Breast epithelium (tissue), 4 donors: Measurements from ENCODE around the gene RMND5B. TPM values are rescaled to one million over a fixed set of nuclear protein-coding genes. Genes with fewer than 3 reads are reported as not detected.
"Not testable (repeated sequence)": the region's sequence is repeated elsewhere in the genome, so short reads cannot be mapped to it uniquely, and the experiment has no call there.

Experiments
- DNase-seq, 2 donors: peaks; one replicate each; pipeline ENCODE4 v3.0.0-alpha.2; 2019; ENCODE audit warnings: low spot score in 2 of 2
- H3K27ac ChIP-seq, 2 donors: fragments of 200-600 bp; sonication (generic) in 1 of 2; one replicate each; pipeline ENCODE4 v1.5.1; 2016 to 2019; ENCODE audit warnings: mild to moderate bottlenecking in 1 of 2
- H3K27me3 ChIP-seq, 2 donors: fragments of 200-600 bp; sonication (generic) in 1 of 2; one replicate each; pipeline versions ENCODE4 v1.5.1 to v1.6.0; 2017 to 2019; ENCODE audit warnings: control low read depth in 1 of 2, mild to moderate bottlenecking in 1 of 2
- H3K36me3 ChIP-seq: fragments of 200-600 bp; one replicate; pipeline ENCODE4 v1.5.1; 2019
- H3K4me1 ChIP-seq, 2 donors: fragments of 200-600 bp; sonication (generic); one replicate each; pipeline ENCODE4 v1.5.1; 2016 to 2019; ENCODE audit warnings: control low read depth in 1 of 2
- H3K4me3 ChIP-seq, 3 donors: fragments of 200-600 bp; sonication (generic); 1 replicate in 2 of 3; 2 replicates in 1 of 3; pipeline ENCODE4 v1.5.1; 2016 to 2019; ENCODE audit warnings: mild to moderate bottlenecking in 3 of 3, moderate library complexity in 2 of 3
- H3K9me3 ChIP-seq, 2 donors: fragments of 200-600 bp; sonication (generic) in 1 of 2; one replicate each; pipeline ENCODE4 v1.5.1; 2016 to 2019; ENCODE audit warnings: control low read depth in 1 of 2
- POLR2A ChIP-seq: fragments of 450-650 bp; IDR thresholded peaks from one replicate; pipeline ENCODE4 v1.6.1; 2016; ENCODE audit warnings: antibody characterized with exemption, mild to moderate bottlenecking, moderate library complexity
- POLR2AphosphoS5 ChIP-seq, 3 donors: sonication (generic); formaldehyde crosslinking; IDR thresholded peaks; one replicate each; pipeline ENCODE4 v1.6.1; 2017; ENCODE audit warnings: antibody characterized with exemption in 3 of 3
- intact Hi-C: fragments of 100-400 bp; cut with DNase I; formaldehyde crosslinking; loops from one replicate; pipeline ENCODE4 v1.15.1; 2023; ENCODE audit warnings: low total_unique reads
- total RNA-seq, 3 donors: library from RNA; depleted of rRNA; stranded (reverse); fragments of >200 nt; gene quantifications; one replicate each; pipeline ENCODE4 v1.1.0, GENCODE V29; 2016
- TF ChIP-seq, protein P1 (sequence below), 3 donors: fragments of 450-650 bp; IDR thresholded peaks; one replicate each; pipeline ENCODE4 v1.5.1; 2016 to 2017; ENCODE audit warnings: antibody characterized with exemption in 3 of 3, mild to moderate bottlenecking in 3 of 3, moderate library complexity in 3 of 3

The RMND5B gene
- total RNA-seq, 3 donors from 2014 or later: 34.4 to 40.4 (median 36.3) TPM

DNA sequence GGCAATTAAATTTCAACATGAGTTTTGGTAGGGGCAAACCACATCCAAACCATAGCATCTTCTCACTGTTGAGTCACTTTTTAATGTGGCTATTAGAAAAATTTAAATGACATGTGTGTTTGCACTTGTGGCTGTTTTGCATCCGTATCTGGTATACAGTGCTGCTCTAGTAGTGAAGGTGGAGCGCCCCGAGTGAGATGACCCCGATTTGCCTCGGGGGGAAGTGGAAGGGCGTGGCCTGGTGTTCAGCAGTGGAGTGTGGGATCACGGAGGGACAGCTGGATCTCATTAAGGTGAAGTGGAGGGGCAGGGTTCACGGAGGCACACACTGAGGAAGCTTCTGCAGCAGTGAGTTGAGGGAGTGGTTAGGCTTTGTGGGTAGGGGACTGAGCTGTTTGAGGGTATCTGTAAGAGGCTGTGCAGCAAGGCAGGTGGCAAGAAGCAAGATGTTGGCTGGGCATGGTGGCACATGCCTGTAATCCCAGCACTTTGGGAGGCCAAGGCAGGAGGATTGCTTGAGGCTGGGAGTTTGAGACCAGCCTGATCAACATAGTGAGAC is 62.5 kb downstream of the RMND5B start:
- Histone ChIP-seq H3K4me3 (no peak overlapping the region), H3K27ac (no peak overlapping the region), H3K4me1 (no peaks in the 10 kb centered on the region), H3K9me3 (no peaks in the 10 kb centered on the region), H3K36me3 (no peaks in the 10 kb centered on the region), H3K27me3 (no peaks in the 10 kb centered on the region)
- intact Hi-C loops: no loop called here
- peak in 1 of 2 donors; percentile 43 for DNase-seq
- TF ChIP-seq POLR2AphosphoS5 (IDR thresholded peaks at IDR 0.05): no peak
- TF ChIP-seq, protein P1, sequence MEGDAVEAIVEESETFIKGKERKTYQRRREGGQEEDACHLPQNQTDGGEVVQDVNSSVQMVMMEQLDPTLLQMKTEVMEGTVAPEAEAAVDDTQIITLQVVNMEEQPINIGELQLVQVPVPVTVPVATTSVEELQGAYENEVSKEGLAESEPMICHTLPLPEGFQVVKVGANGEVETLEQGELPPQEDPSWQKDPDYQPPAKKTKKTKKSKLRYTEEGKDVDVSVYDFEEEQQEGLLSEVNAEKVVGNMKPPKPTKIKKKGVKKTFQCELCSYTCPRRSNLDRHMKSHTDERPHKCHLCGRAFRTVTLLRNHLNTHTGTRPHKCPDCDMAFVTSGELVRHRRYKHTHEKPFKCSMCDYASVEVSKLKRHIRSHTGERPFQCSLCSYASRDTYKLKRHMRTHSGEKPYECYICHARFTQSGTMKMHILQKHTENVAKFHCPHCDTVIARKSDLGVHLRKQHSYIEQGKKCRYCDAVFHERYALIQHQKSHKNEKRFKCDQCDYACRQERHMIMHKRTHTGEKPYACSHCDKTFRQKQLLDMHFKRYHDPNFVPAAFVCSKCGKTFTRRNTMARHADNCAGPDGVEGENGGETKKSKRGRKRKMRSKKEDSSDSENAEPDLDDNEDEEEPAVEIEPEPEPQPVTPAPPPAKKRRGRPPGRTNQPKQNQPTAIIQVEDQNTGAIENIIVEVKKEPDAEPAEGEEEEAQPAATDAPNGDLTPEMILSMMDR (IDR thresholded peaks at IDR 0.05): no peak
- TF ChIP-seq POLR2A: no peak

GRCh38 chr5:178194026-178194425 is 63.2 kb downstream of the RMND5B start:
- H3K4me3 ChIP-seq: no peak overlapping the region
- H3K9me3 ChIP-seq: no peaks in the 10 kb centered on the region
- TF ChIP-seq POLR2A (no peak), POLR2AphosphoS5 (IDR thresholded peaks at IDR 0.05) (no peak)
- TF ChIP-seq, protein P1 (IDR thresholded peaks at IDR 0.05): no peak
- intact Hi-C loops: no loop called here
- H3K36me3 ChIP-seq: no peaks in the 10 kb centered on the region
- no peaks in the 10 kb centered on the region for H3K27me3 ChIP-seq
- no peaks in the 10 kb centered on the region for H3K4me1 ChIP-seq
- peak in 1 of 2 donors; percentile 46 for DNase-seq
- H3K27ac ChIP-seq: no peak overlapping the region

DNA sequence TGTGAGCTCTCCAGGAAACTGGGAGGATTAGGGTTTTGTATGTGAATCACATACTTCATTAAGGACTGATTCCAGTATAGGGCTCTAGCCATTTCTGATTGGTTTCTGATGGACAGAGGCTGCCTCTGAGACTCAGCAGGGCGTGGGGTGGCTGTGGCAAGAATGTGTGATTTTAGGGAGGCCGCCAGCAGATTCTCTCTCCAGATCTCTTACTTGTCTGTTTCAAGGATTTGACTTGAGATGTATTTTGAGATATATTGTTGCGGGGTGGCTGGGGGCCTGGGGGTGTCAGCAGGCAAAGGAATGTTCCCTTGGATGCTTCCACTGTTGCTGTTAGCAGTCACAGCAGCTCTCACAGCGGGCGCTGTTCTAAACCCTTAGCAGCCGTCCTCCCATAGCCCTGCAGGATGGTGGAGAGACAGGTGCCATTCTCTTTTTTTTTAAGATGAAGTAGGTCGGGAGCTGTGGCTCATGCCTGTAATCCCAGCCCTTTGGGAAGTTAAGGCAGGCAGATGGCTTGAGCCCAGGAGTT is 65.5 kb downstream of the RMND5B start:
- TF ChIP-seq POLR2AphosphoS5 (IDR thresholded peaks at IDR 0.05) (no peak), POLR2A (no peak)
- TF ChIP-seq, protein P1 (IDR thresholded peaks at IDR 0.05): no peak
- no peaks in the 10 kb centered on the region for H3K4me1 ChIP-seq
- H3K27ac ChIP-seq: no peak overlapping the region
- H3K27me3 ChIP-seq: no peaks in the 10 kb centered on the region
- H3K36me3 ChIP-seq: no peaks in the 10 kb centered on the region
- no peak overlapping the region for H3K4me3 ChIP-seq
- no peaks in the 10 kb centered on the region for H3K9me3 ChIP-seq
- intact Hi-C loops: no loop called here
- DNase-seq: peak in 1 of 2 donors; percentile 7

- Histone ChIP-seq H3K27ac (no peak overlapping the region), H3K4me3 (no peak overlapping the region), H3K9me3 (no peaks in the 10 kb centered on the region), H3K27me3 (no peaks in the 10 kb centered on the region), H3K4me1 (no peaks in the 10 kb centered on the region), H3K36me3 (no peaks in the 10 kb centered on the region)
- no peak for TF ChIP-seq POLR2A
- no peak for TF ChIP-seq POLR2AphosphoS5 (IDR thresholded peaks at IDR 0.05)
- TF ChIP-seq, protein P1 (IDR thresholded peaks at IDR 0.05): no peak
- intact Hi-C loops: no loop called here
- peak in 1 of 2 donors; percentile 30 for DNase-seq
These were observed 66.2 kb downstream of the RMND5B start for GRCh38 chr5:178196986-178197385.

DNA sequence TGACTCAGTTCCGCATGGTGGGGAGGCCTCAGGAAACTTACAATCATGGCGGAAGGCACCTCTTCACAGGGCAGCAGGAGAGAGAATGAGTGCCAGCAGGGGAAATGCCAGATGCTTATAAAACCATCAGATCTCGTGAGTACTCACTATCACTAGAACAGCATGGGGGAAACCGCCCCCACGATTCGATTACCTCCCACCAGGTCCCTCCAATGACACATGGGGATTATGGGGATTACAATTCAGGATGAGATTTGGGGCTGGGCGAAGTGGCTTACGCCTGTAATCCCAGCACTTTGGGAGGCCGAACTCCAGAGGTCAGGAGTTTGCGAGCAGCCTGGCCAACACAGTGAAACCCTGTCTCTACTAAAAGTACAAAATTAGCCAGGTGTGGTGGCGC is 67.3 kb downstream of the RMND5B start:
- H3K9me3 ChIP-seq, H3K4me1 ChIP-seq, intact Hi-C loops, H3K4me3 ChIP-seq, H3K27ac ChIP-seq, H3K27me3 ChIP-seq, H3K36me3 ChIP-seq: not testable (repeated sequence)
- peak in 1 of 2 donors; percentile 17 for DNase-seq
